ENCODE data around the gene LRRC8A.
A peak's percentile ranks its signal among the peaks of the same experiment; 100 is the strongest.
"Not testable (repeated sequence)": the region's sequence is repeated elsewhere in the genome, so short reads cannot be mapped to it uniquely, and the experiment has no call there.

LRRC8A gene

GRCh38 chr9:128921881-128922763 lies 40.2 kb downstream of the LRRC8A start:
- DNase-seq (ENCODE audit: low read depth): peak; percentile 77

GRCh38 chr9:128923493-128923883 lies 41.6 kb downstream of the LRRC8A start:
- no peak for DNase-seq (ENCODE audit: low read depth)

GRCh38 chr9:128927731-128928411 lies 45.9 kb downstream of the LRRC8A start:
- DNase-seq (ENCODE audit: low read depth): no peak

- no peak for DNase-seq (ENCODE audit: low read depth)
Observed at GRCh38 chr9:128928624-128929023, 46.7 kb downstream of the LRRC8A start.

GRCh38 chr9:128929560-128929959 lies 47.6 kb downstream of the LRRC8A start:
- no peak for DNase-seq (ENCODE audit: low read depth)

GRCh38 chr9:128933731-128934130 lies 51.8 kb downstream of the LRRC8A start:
- DNase-seq (ENCODE audit: low read depth): no peak

- DNase-seq (ENCODE audit: low read depth): no peak
Observed at GRCh38 chr9:128936171-128936865, 54.4 kb downstream of the LRRC8A start.

GRCh38 chr9:128937310-128938165 lies 55.6 kb downstream of the LRRC8A start:
- DNase-seq (ENCODE audit: low read depth): no peak

GRCh38 chr9:128940271-128940921 lies 58.5 kb downstream of the LRRC8A start:
- no peak for DNase-seq (ENCODE audit: low read depth)

- DNase-seq (ENCODE audit: low read depth): no peak
Observed at GRCh38 chr9:128940946-128941755, 59.2 kb downstream of the LRRC8A start.

- DNase-seq (ENCODE audit: low read depth): no peak
Observed at GRCh38 chr9:128943832-128944620, 62.1 kb downstream of the LRRC8A start.

GRCh38 chr9:128944966-128945365 lies 63.0 kb downstream of the LRRC8A start:
- not testable (repeated sequence) for DNase-seq (ENCODE audit: low read depth)

- DNase-seq (ENCODE audit: low read depth): no peak
Observed at GRCh38 chr9:128945798-128946501, 64.0 kb downstream of the LRRC8A start.

- peak; percentile 16 for DNase-seq (ENCODE audit: low read depth)
Observed at GRCh38 chr9:128946571-128947276, 64.8 kb downstream of the LRRC8A start.

GRCh38 chr9:128947277-128947526 lies 65.3 kb downstream of the LRRC8A start:
- DNase-seq (ENCODE audit: low read depth): no peak

GRCh38 chr9:128947527-128948301 lies 65.8 kb downstream of the LRRC8A start, which contains the start of the genes DOLK and NUP188:
DOLK (minus strand) TSS chr9:128947603; CDS start chr9:128947303, 300 bp downstream.
NUP188 (plus strand) TSS chr9:128947699; CDS start chr9:128947720, 21 bp downstream.
- DNase-seq (ENCODE audit: low read depth): peak; percentile 81

GRCh38 chr9:128961403-128961802 lies 79.5 kb downstream of the LRRC8A start:
- DNase-seq (ENCODE audit: low read depth): not testable (repeated sequence)
